GM18951 (cell line): Measurements from ENCODE around the gene VASP.
A peak's percentile ranks its signal among the peaks of the same experiment; 100 is the strongest.

ENCODE experiments used
- POLR2A ChIP-seq: IDR thresholded peaks from 4 replicates; pipeline ENCODE4 v1.6.1; 2011; ENCODE audit warnings: mild to moderate bottlenecking; ENCODE audit not compliant: insufficient read length, insufficient read depth; ENCODE audit errors: extremely low read depth
- in situ Hi-C: fragments of 300-500 bp; cut with MboI; formaldehyde crosslinking; loops from one replicate; pipeline ENCODE4 v1.12.0; 2022; ENCODE audit warnings: low sequenced_read_pairs, mixed read lengths, inconsistent platforms; ENCODE audit not compliant: unreplicated experiment

VASP gene

DNA sequence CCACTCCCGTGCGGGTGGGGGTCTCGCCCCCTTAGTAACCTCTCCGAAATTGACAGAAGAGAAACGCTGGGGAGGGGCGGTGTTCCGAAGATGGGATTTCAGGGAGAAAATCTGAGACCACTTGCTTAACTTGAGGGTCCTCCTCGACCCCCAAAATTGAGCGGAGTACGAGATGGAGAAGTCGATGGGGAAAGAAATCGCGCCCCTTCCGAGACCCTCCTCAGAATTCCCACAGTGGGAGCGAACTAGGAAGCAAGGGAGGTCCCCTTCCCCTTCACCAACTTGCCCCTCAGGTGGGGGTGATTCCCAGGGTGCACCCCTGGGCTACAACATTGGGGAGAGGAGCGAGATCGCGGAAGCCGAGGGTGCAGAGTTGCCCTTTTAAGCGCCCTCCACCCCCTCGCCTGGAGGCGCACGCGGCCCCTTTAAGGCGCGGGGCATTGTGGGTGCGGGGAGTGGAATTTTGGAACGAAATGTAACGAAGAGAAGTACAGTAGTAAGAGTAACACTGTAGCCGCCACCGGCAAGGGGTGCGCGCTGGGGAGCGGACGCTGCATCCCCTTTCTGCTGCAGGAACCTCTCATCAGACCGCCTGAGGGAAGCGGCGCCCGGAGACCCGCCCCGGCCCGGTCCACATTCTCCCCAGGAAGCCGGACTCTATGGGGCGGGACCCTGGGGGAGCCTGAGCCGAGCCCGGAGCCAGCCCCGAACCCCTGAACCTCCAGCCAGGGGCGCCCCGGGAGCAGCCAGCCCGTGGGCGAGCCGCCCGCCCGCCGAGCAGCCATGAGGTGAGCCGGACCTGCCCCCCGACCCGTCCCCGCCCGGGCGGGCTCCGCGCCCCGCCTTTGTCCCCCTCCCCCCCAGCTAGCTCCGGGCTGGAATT, at the start of gene VASP:
TSS of gene VASP (plus strand) at position 491 of the 883 bp plus-strand sequence. CDS start at position 784, 293 bp downstream.
- peak; percentile 99 for TF ChIP-seq POLR2A
- in situ Hi-C loops = no loop called here

- in situ Hi-C loops = no loop called here
- TF ChIP-seq POLR2A = no peak
Measured at GRCh38 chr19:45457776-45458175, 49.5 kb upstream of the VASP start.

DNA sequence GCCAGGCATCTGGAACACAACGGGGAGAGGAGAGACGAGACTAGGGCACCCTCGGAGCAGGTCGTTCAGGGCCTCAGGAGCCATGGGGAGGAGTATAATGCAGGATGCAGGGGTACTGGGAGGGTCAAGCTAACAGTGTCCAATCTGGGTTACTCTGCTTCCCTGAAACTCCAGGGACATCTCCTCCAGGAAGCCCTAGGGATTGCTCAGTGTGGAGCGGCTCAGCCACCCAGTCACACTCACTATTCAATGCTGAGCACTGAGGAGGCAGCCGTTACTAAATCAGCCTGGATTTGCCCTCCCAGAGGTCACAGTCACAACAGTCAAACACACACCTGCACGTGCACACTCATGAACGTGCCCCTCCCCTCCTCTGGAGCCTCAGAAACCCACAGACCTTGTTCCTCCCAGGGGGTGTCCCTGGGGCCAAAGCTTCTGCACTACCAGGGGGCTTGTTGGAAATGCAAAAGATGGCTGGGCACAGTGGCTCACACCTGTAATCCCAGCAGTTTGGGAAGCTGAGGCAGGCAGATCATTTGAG, 46.4 kb upstream of the VASP start:
- in situ Hi-C loops = no loop called here
- TF ChIP-seq POLR2A = no peak

DNA sequence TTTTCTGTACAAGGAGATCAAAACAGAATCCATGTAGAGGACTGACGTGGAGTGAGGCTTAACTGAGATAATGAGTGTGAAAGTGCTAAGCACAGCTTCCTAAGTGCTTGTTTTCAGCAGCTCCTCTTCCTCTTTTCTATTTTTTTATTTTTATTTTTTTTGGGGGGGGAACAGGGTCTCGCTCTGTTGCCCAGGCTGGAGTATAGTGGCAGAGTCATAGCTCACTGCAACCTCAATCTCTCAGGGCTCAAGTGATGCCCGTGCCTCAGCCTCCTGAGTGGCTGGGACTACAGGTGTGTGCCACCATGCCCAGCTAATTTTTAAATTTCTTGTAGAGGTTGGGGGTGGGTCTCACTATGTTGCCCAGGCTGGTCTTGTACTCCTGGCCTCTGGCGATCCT, 45.1 kb upstream of the VASP start:
- no peak for TF ChIP-seq POLR2A
- in situ Hi-C loops = no loop called here

GRCh38 chr19:45463241-45463640, 44.0 kb upstream of the VASP start:
- in situ Hi-C loops = no loop called here
- TF ChIP-seq POLR2A = no peak

GRCh38 chr19:45464274-45464673, 43.0 kb upstream of the VASP start:
- no peak for TF ChIP-seq POLR2A
- in situ Hi-C loops = no loop called here

GRCh38 chr19:45464852-45465441, 42.3 kb upstream of the VASP start:
- in situ Hi-C loops = no loop called here
- no peak for TF ChIP-seq POLR2A

DNA sequence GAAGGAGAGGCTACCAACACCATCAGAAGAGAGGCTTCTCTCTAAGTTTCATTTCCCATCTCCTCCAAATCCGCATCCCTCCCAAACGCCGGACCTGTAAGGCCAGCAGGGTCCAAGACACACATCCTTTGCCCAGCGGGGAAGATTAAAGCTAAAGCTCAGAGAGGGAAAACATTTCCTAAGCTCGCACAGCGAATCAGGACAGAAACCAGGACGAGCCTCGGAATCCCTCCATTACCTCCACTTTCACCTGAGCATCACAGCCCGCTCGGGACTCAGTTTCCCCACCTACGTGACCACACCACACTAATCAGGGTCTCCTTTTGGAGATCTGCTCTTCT, 40.2 kb upstream of the VASP start:
- TF ChIP-seq POLR2A = no peak
- in situ Hi-C loops = no loop called here

- in situ Hi-C loops = no loop called here
- peak; percentile 43 for TF ChIP-seq POLR2A
Measured at GRCh38 chr19:45467456-45468158, 39.7 kb upstream of the VASP start, which contains the start of gene FOSB. Gene FOSB (plus strand): TSS chr19:45467996. CDS start chr19:45468587, 591 bp downstream.

DNA sequence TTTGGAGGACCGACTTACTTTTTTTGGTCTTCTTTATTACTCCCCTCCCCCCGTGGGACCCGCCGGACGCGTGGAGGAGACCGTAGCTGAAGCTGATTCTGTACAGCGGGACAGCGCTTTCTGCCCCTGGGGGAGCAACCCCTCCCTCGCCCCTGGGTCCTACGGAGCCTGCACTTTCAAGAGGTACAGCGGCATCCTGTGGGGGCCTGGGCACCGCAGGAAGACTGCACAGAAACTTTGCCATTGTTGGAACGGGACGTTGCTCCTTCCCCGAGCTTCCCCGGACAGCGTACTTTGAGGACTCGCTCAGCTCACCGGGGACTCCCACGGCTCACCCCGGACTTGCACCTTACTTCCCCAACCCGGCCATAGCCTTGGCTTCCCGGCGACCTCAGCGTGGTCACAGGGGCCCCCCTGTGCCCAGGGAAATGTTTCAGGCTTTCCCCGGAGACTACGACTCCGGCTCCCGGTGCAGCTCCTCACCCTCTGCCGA, 39.1 kb upstream of the VASP start:
- no peak for TF ChIP-seq POLR2A
- in situ Hi-C loops = no loop called here

GRCh38 chr19:45468803-45469131, 38.5 kb upstream of the VASP start:
- in situ Hi-C loops = no loop called here
- TF ChIP-seq POLR2A = no peak

- in situ Hi-C loops = no loop called here
- peak; percentile 58 for TF ChIP-seq POLR2A
Measured at GRCh38 chr19:45469132-45469944, 37.9 kb upstream of the VASP start.

DNA sequence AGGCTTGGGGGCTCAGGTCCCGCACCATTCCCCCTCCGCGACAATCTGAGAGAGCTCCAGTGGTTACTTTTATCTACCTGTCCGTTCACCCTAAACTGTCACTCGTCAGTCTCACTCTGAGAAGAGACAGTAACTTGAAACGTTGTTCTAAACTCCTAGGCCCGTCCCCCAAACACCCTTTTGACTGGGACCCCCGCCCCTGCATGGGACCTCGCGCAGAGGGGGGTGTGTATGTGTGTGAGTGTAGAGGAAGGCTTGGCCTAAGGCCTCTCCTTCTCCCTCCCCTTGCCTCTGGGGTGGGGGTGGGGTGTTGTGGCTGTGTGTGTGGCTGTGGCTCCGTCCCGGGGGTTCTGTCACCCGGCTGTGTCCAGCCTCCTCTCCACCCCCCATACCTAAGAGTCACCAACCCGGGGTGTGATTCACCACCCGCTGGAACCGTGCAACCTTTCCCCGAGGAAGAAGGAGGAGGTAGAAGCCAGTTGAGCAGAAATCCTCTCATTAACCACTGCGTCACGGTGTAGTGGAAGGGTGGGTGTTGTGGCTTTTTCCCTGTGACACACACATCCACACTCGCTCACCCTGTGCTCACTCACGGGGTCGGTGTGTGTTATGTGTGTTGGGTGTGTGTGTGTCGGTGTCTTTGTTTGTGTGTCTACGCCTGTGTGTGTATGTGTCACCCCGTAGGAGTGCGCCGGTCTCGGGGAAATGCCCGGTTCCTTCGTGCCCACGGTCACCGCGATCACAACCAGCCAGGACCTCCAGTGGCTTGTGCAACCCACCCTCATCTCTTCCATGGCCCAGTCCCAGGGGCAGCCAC, 37.1 kb upstream of the VASP start:
- in situ Hi-C loops = no loop called here
- no peak for TF ChIP-seq POLR2A
